ENCODE measurements around the gene RAPGEF1.

The RAPGEF1 gene

GRCh38 chr9:131651160-131651559, 88.7 kb downstream of the RAPGEF1 start:
- no peak for TF ChIP-seq REST (IDR thresholded peaks at IDR 0.05; ENCODE audit: insufficient read depth in 1 of 2, low read depth in 2 of 2, low read length in 2 of 2)
- no peak for TF ChIP-seq TAF1 (IDR thresholded peaks at IDR 0.05; ENCODE audit: borderline replicate concordance, insufficient read depth, low read length)
- TF ChIP-seq FOXP2 (optimal IDR thresholded peaks at IDR 0.05; ENCODE audit: borderline replicate concordance, extremely low read depth, extremely low read length, insufficient read depth) = no peak
- no peak for TF ChIP-seq POLR2AphosphoS5 (IDR thresholded peaks at IDR 0.05; ENCODE audit: low read depth, low read length)
- TF ChIP-seq SIN3A (IDR thresholded peaks at IDR 0.05; ENCODE audit: borderline replicate concordance, insufficient read depth, low read length) = no peak

- TF ChIP-seq POLR2AphosphoS5 (IDR thresholded peaks at IDR 0.05; ENCODE audit: low read depth, low read length) = no peak
- no peak for TF ChIP-seq FOXP2 (optimal IDR thresholded peaks at IDR 0.05; ENCODE audit: borderline replicate concordance, extremely low read depth, extremely low read length, insufficient read depth)
Observed at GRCh38 chr9:131650254-131650653, 89.6 kb downstream of the RAPGEF1 start.

- TF ChIP-seq REST (IDR thresholded peaks at IDR 0.05; ENCODE audit: insufficient read depth in 1 of 2, low read depth in 2 of 2, low read length in 2 of 2) (no peak), POLR2AphosphoS5 (IDR thresholded peaks at IDR 0.05; ENCODE audit: low read depth, low read length) (no peak), SIN3A (IDR thresholded peaks at IDR 0.05; ENCODE audit: borderline replicate concordance, insufficient read depth, low read length) (no peak), FOXP2 (optimal IDR thresholded peaks at IDR 0.05; ENCODE audit: borderline replicate concordance, extremely low read depth, extremely low read length, insufficient read depth) (no peak), TAF1 (IDR thresholded peaks at IDR 0.05; ENCODE audit: borderline replicate concordance, insufficient read depth, low read length) (no peak)
Observed at GRCh38 chr9:131649646-131650045, 90.2 kb downstream of the RAPGEF1 start.

- TF ChIP-seq FOXP2 (optimal IDR thresholded peaks at IDR 0.05; ENCODE audit: borderline replicate concordance, extremely low read depth, extremely low read length, insufficient read depth) (no peak), SIN3A (IDR thresholded peaks at IDR 0.05; ENCODE audit: borderline replicate concordance, insufficient read depth, low read length) (no peak), TAF1 (IDR thresholded peaks at IDR 0.05; ENCODE audit: borderline replicate concordance, insufficient read depth, low read length) (no peak), POLR2AphosphoS5 (IDR thresholded peaks at IDR 0.05; ENCODE audit: low read depth, low read length) (no peak), REST (IDR thresholded peaks at IDR 0.05; ENCODE audit: insufficient read depth in 1 of 2, low read depth in 2 of 2, low read length in 2 of 2) (no peak)
Observed at GRCh38 chr9:131645078-131645776, 94.6 kb downstream of the RAPGEF1 start.

- TF ChIP-seq REST (IDR thresholded peaks at IDR 0.05; ENCODE audit: insufficient read depth in 1 of 2, low read depth in 2 of 2, low read length in 2 of 2) (no peak), SIN3A (IDR thresholded peaks at IDR 0.05; ENCODE audit: borderline replicate concordance, insufficient read depth, low read length) (no peak), POLR2AphosphoS5 (IDR thresholded peaks at IDR 0.05; ENCODE audit: low read depth, low read length) (no peak), FOXP2 (optimal IDR thresholded peaks at IDR 0.05; ENCODE audit: borderline replicate concordance, extremely low read depth, extremely low read length, insufficient read depth) (no peak), TAF1 (IDR thresholded peaks at IDR 0.05; ENCODE audit: borderline replicate concordance, insufficient read depth, low read length) (no peak)
Observed at GRCh38 chr9:131642496-131643083, 97.3 kb downstream of the RAPGEF1 start.
